Measurements from ENCODE around the gene HPSE.

HPSE gene

GRCh38 chr4:83262682-83263081, 72.0 kb downstream of the HPSE start:
- TF ChIP-seq CTCF (IDR thresholded peaks at IDR 0.05; ENCODE audit: insufficient read depth, low read depth, low read length, missing control alignments): no peak
- no peak for DNase-seq (ENCODE audit: low read depth)
- H3K4me3 ChIP-seq (ENCODE audit: low read depth, low read length): no peak overlapping the region

- TF ChIP-seq CTCF (IDR thresholded peaks at IDR 0.05; ENCODE audit: insufficient read depth, low read depth, low read length, missing control alignments): no peak
- H3K4me3 ChIP-seq (ENCODE audit: low read depth, low read length): no peak overlapping the region
- DNase-seq (ENCODE audit: low read depth): no peak
Measured at GRCh38 chr4:83261307-83261706, 73.3 kb downstream of the HPSE start.

GRCh38 chr4:83259586-83259985, 75.1 kb downstream of the HPSE start:
- TF ChIP-seq CTCF (IDR thresholded peaks at IDR 0.05; ENCODE audit: insufficient read depth, low read depth, low read length, missing control alignments): no peak
- DNase-seq (ENCODE audit: low read depth): peak; percentile 48
- H3K4me3 ChIP-seq (ENCODE audit: low read depth, low read length): no peak overlapping the region

- no peak overlapping the region for H3K4me3 ChIP-seq (ENCODE audit: low read depth, low read length)
- DNase-seq (ENCODE audit: low read depth): no peak
- no peak for TF ChIP-seq CTCF (IDR thresholded peaks at IDR 0.05; ENCODE audit: insufficient read depth, low read depth, low read length, missing control alignments)
Measured at GRCh38 chr4:83258461-83258860, 76.2 kb downstream of the HPSE start.

GRCh38 chr4:83257811-83258210, 76.8 kb downstream of the HPSE start:
- no peak for DNase-seq (ENCODE audit: low read depth)
- no peak for TF ChIP-seq CTCF (IDR thresholded peaks at IDR 0.05; ENCODE audit: insufficient read depth, low read depth, low read length, missing control alignments)
- no peak overlapping the region for H3K4me3 ChIP-seq (ENCODE audit: low read depth, low read length)

- TF ChIP-seq CTCF (IDR thresholded peaks at IDR 0.05; ENCODE audit: insufficient read depth, low read depth, low read length, missing control alignments): no peak
- no peak for DNase-seq (ENCODE audit: low read depth)
Measured at GRCh38 chr4:83255584-83255983, 79.1 kb downstream of the HPSE start.

GRCh38 chr4:83252782-83253405, 81.8 kb downstream of the HPSE start:
- DNase-seq (ENCODE audit: low read depth): peak; percentile 88
- no peak overlapping the region for H3K4me3 ChIP-seq (ENCODE audit: low read depth, low read length)
- TF ChIP-seq CTCF (IDR thresholded peaks at IDR 0.05; ENCODE audit: insufficient read depth, low read depth, low read length, missing control alignments): peak; percentile 87

More at GRCh38 chr4:83255584-83255983, 79.1 kb downstream of the HPSE start:
- H3K4me3 ChIP-seq (ENCODE audit: low read depth, low read length): no peak overlapping the region

All from GM12865 (cell line).